Activated effector memory CD4-positive, alpha-beta T cell treated with anti-CD3 and anti-CD28 coated beads, Interleukin-2, amount 50 U/mL, for 16 hours (primary cell): Measurements from ENCODE around the gene PLAGL2.

Source experiments
- DNase-seq: peaks from one replicate; pipeline ENCODE4 v3.0.0-alpha.2; 2020

Gene PLAGL2

DNA sequence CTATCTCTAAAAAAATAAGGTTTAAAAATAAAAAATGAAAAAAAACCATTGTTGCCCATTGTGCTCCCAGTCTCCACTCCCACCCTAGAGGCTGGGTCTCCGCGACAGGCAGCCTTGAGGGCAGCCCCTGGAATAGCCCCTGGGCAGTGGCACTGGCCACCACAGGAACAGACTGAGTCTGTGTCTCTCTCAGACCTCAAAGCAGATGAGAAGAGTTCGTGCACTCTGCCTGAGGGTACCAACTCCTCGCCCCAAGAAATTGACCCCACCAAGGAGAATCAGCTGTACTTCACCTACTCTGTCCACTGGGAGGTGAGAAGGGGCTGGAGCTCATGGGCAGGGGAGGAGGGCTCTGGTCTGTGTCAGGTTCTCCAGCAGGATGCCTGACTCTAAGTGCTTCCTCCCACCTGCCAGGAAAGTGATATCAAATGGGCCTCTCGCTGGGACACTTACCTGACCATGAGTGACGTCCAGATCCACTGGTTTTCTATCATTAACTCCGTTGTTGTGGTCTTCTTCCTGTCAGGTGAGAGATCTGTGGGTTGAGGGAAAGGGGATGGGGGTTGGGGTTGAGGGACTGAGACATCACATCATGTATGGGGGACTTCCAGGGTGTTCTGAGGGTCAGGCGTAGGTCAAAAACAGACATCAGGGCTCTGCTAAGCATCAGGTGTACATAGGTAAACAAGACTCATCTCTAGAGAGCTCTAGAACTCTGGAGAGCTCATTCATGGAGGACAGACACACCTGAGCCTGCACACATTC lies 62.5 kb downstream of the PLAGL2 start:
- DNase-seq, result no peak

DNA sequence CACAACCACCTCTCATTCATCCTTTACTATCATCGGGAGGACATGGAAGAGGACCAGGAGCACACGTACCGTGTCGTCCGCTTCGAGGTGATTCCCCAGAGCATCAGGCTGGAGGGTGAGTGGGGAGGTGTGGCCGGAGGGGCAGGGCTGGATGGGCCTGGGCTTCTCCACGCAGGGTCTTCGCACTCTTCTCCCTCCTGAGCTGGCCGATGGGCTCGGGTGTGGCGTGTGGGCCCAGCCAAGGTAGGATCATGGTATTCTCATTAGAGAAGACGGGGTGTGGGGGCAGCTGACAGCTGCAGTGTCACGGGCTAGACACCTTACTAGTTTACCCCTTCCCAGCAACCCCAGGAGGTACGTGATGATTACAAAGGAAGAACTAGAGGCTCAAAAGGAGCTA lies 64.6 kb downstream of the PLAGL2 start:
- no peak for DNase-seq
